ENCODE measurements around the gene HSPH1. TPM values are rescaled to one million over a fixed set of nuclear protein-coding genes. Genes with fewer than 3 reads are reported as not detected.

Gene HSPH1
- total RNA-seq, 6 experiments from 2014 or later = 94.6 to 153 (median 104) TPM

DNA sequence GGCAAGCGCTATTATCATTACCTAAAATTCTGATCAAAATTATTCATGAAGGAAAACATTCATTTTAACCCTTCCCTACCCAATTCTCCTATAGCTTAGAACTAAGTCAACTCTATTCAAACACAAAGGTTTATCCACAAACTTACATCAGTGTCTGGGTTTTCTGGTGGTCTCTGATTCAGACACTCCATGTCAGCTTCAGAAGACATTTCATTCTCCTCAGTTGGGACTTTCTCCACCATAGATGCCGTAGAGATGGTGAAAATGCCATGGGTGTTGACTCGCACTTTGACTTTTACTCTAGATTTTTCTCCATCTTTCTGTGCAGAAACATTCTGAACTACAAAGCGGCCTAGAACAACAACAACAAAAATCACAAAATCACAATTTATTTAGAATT is 16.3 kb downstream of the HSPH1 start:
- Mint-ChIP-seq H3K4me1 (ENCODE audit: low read depth) (peaks cover 13% of the 10 kb centered on the region; the same call in 1 of the 2 replicates), H3K27me3 (ENCODE audit: insufficient read depth) (no peaks in the 10 kb centered on the region; the same call in 1 of the 2 replicates), H3K27ac (no peak overlapping the region), H3K9me3 (no peaks in the 10 kb centered on the region), H3K4me3 (no peak overlapping the region), H3K36me3 (ENCODE audit: low read depth) (peaks cover 45% of the 10 kb centered on the region)
- TF ChIP-seq CTCF (IDR thresholded peaks at IDR 0.05) = no peak
- DNase-seq = no peak

DNA sequence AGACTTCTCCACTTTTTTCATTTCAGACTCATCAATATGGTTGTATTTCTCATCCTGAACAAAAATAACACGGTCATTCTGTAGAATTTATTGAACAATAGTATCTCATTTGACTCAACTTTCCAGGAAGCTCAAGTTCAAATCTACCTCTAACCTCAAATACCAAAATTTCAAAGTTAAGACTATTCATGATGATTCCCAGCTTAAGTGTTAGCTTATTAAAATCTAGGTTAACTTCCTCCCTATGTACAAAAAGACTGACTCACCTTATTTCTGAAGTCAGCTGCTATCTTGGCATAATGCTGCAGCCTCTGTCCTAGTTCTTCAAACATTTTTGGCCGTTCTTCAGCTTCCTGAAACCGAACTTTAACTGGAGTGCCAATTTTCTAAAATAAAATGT is 23.2 kb downstream of the HSPH1 start:
- no peak for DNase-seq
- Mint-ChIP-seq H3K4me1 (ENCODE audit: low read depth) (peaks cover 9% of the 10 kb centered on the region; the same call in 1 of the 2 replicates), H3K9me3 (no peaks in the 10 kb centered on the region), H3K27me3 (ENCODE audit: insufficient read depth) (no peaks in the 10 kb centered on the region; the same call in 1 of the 2 replicates), H3K4me3 (no peak overlapping the region), H3K27ac (no peak overlapping the region), H3K36me3 (ENCODE audit: low read depth) (peaks cover 56% of the 10 kb centered on the region)
- no peak for TF ChIP-seq CTCF (IDR thresholded peaks at IDR 0.05)

GRCh38 chr13:31136724-31137123 is 25.0 kb downstream of the HSPH1 start:
- H3K4me3 Mint-ChIP-seq = no peak overlapping the region
- DNase-seq = no peak
- H3K27ac Mint-ChIP-seq = no peak overlapping the region
- H3K36me3 Mint-ChIP-seq (ENCODE audit: low read depth) = peaks cover 48% of the 10 kb centered on the region
- H3K4me1 Mint-ChIP-seq (ENCODE audit: low read depth) = peaks cover 9% of the 10 kb centered on the region; the same call in 1 of the 2 replicates
- H3K27me3 Mint-ChIP-seq (ENCODE audit: insufficient read depth) = no peaks in the 10 kb centered on the region; the same call in 1 of the 2 replicates
- no peaks in the 10 kb centered on the region for H3K9me3 Mint-ChIP-seq
- TF ChIP-seq CTCF (IDR thresholded peaks at IDR 0.05) = no peak

DNA sequence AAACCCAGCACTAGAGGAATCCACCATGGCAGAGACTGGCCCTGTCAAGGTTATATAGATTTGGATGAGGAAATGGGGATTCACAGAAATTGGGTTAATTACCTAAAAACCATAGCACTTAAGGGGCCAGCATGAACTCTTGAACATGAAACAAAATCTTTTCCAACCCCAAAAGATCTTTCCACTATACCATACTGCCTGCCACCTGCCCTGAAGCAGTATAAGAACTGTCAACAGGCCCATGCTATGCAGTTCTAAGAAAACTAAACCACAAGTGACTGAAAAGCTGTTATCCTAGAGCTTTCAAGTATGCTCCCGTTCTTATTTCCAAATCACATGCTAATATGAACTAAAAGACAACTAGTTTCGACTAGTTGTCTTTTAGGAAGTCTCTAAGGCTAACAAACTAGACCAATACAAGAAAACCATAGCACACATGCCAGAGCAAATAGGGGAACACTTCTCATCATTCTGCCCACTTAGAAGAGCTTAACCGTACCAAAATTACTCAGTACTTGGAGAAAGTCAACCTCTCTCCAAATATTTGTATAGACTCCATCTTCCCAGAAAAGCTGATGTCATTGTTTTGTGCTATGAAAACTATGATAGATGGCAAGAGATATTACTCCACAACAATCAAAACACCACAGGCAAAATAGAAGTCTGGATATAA is 27.5 kb downstream of the HSPH1 start:
- peaks cover 9% of the 10 kb centered on the region; the same call in 1 of the 2 replicates for H3K4me1 Mint-ChIP-seq (ENCODE audit: low read depth)
- H3K27ac Mint-ChIP-seq = no peak overlapping the region
- H3K27me3 Mint-ChIP-seq (ENCODE audit: insufficient read depth) = peaks cover 1% of the 10 kb centered on the region
- no peak for DNase-seq
- no peak for TF ChIP-seq CTCF (IDR thresholded peaks at IDR 0.05)
- no peak overlapping the region for H3K4me3 Mint-ChIP-seq
- H3K9me3 Mint-ChIP-seq = no peaks in the 10 kb centered on the region
- H3K36me3 Mint-ChIP-seq (ENCODE audit: low read depth) = peaks cover 45% of the 10 kb centered on the region

DNA sequence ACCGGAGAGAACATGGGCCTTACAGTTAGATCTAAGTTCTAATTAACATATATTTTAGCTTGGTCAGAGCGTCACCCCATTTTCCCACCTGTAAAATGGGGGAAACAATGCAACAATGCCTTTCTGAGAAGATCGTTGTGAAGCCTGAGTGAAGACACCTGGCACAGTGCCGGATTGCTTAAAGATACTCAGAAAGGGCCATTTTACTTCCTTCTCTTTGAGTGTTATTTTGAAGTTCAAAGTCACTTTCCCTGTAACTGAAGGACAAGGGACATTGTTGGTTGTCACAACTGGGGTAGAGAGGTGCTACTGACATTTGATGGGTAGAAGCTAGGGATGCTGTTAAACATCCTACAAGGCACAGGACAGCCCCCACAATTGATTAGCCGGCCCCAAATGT is 28.1 kb downstream of the HSPH1 start:
- H3K4me1 Mint-ChIP-seq (ENCODE audit: low read depth) = peaks cover 9% of the 10 kb centered on the region; the same call in 1 of the 2 replicates

More for the DNA sequence above, 28.1 kb downstream of the HSPH1 start:
- no peak overlapping the region for H3K27ac Mint-ChIP-seq
- H3K9me3 Mint-ChIP-seq = no peaks in the 10 kb centered on the region
- no peak for TF ChIP-seq CTCF (IDR thresholded peaks at IDR 0.05)
- H3K27me3 Mint-ChIP-seq (ENCODE audit: insufficient read depth) = peaks cover 1% of the 10 kb centered on the region
- no peak for DNase-seq
- no peak overlapping the region for H3K4me3 Mint-ChIP-seq
- peaks cover 39% of the 10 kb centered on the region for H3K36me3 Mint-ChIP-seq (ENCODE audit: low read depth)

Data from HFFc6 (cell line).